Aorta (tissue), 5 donors: ENCODE results near the gene TAF6. TPM values are rescaled to one million over a fixed set of nuclear protein-coding genes. Genes with fewer than 3 reads are reported as not detected.
A peak's percentile ranks its signal among the peaks of the same experiment; 100 is the strongest.

Experiments used
- ATAC-seq: fragments of 200-7000 bp; cut with Tn5 transposase; one replicate; pipeline ENCODE4 v1.9.1; 2022; ENCODE audit warnings: moderate library complexity; ENCODE audit not compliant: low FRiP score
- DNase-seq, 2 donors: peaks; one replicate each; pipeline ENCODE4 v3.0.0-alpha.2; 2020
- H3K27ac ChIP-seq, 2 donors: one replicate each; pipeline ENCODE4 v1.5.1; 2013; ENCODE audit warnings: low read length in 2 of 2, mild to moderate bottlenecking in 2 of 2, moderate library complexity in 2 of 2, control low read depth in 1 of 2, inconsistent platforms in 1 of 2, low read depth in 1 of 2
- H3K27me3 ChIP-seq, 2 donors: one replicate each; pipeline ENCODE4 v1.6.1; 2013; ENCODE audit warnings: control low read depth in 1 of 2, low read length in 1 of 2, mild to moderate bottlenecking in 1 of 2, moderate library complexity in 1 of 2; ENCODE audit not compliant: insufficient read depth in 2 of 2, control insufficient read depth in 1 of 2
- H3K36me3 ChIP-seq, 2 donors: one replicate each; pipeline ENCODE4 v1.6.1; 2013; ENCODE audit warnings: control low read depth in 1 of 2, low read length in 1 of 2, mild to moderate bottlenecking in 1 of 2; ENCODE audit not compliant: insufficient read depth in 2 of 2, control insufficient read depth in 1 of 2
- H3K4me1 ChIP-seq, 2 donors: one replicate each; pipeline ENCODE4 v1.6.1; 2013; ENCODE audit warnings: low read length in 2 of 2, control low read depth in 1 of 2, mild to moderate bottlenecking in 1 of 2, moderate library complexity in 1 of 2; ENCODE audit not compliant: insufficient read depth in 2 of 2, control insufficient read depth in 1 of 2
- H3K4me3 ChIP-seq, 2 donors: one replicate each; pipeline ENCODE4 v1.5.1; 2013; ENCODE audit warnings: low read length in 2 of 2, control low read depth in 1 of 2, mild to moderate bottlenecking in 1 of 2
- H3K9me3 ChIP-seq: one replicate; pipeline ENCODE4 v1.6.1; 2013; ENCODE audit warnings: mild to moderate bottlenecking, low read length; ENCODE audit not compliant: control insufficient read depth
- WGBS, 2 donors: extraction: QIAGEN DNeasy Blood & Tissue Kit; methylation state at CpG; one replicate each; pipeline ENCODE4 v1.1.7; 2013; 5-methylcytosine and 5-hydroxymethylcytosine counted together
- intact Hi-C, 2 donors: fragments of 100-400 bp; cut with DNase I; formaldehyde crosslinking; loops; one replicate each; pipeline versions ENCODE4 v1.14.2 to v1.15.0; 2022
- polyA plus RNA-seq, 2 donors: library from polyadenylated mRNA; stranded (reverse); fragments of 200-250 nt; gene quantifications; one replicate each; pipeline ENCODE4 v1.2.3, GENCODE V29; 2013
- total RNA-seq, 2 donors: library from RNA; stranded (reverse); fragmentation: NEBNext Ultra II Directional; extraction: Animal tissue kit (Norgen Biotek cat#: 25700); gene quantifications; one replicate each; pipeline ENCODE4 v1.2.1, GENCODE V29; 2021
- donor health status: healthy with polysubstance abuse.
- donor health status: Bipolar disorder and iron deficiency.
- donor health status: DM: no; HTN: no; CAD: no.
- donor health status: DM: no; HTN: no; CAD: no.
- donor health status: DM: yes; HTN: yes; CAD: no.

Gene TAF6
- total and polyA plus RNA-seq, 4 donors = 24.2 to 39.3 (median 35.2) TPM

GRCh38 chr7:100088095-100088620, 31.0 kb downstream of the TAF6 start:
- ATAC-seq (no peak), DNase-seq (no peak)
- Histone ChIP-seq H3K27ac (peak overlapping the region in 1 of 2 donors; percentile 4), H3K27me3 (no peaks in the 10 kb centered on the region), H3K4me3 (peak overlapping the region in 1 of 2 donors; percentile 64), H3K36me3 (peaks cover 0 to 8% of the 10 kb centered on the region in 2 donors), H3K4me1 (no peaks in the 10 kb centered on the region), H3K9me3 (no peaks in the 10 kb centered on the region)
- intact Hi-C loops = loop anchor here in 1 of 2 donors (5.0 kb wide), 1 partner anchor 41 kb away; the partner anchor contains the start of gene ZSCAN21
- 68 to 72% methylated on average over 11 of the region's 11 CpGs for WGBS, 2 donors

GRCh38 chr7:100087055-100087750, 32.0 kb downstream of the TAF6 start:
- Histone ChIP-seq H3K9me3 (no peaks in the 10 kb centered on the region), H3K4me1 (no peaks in the 10 kb centered on the region), H3K36me3 (peaks cover 0 to 8% of the 10 kb centered on the region in 2 donors), H3K27me3 (no peaks in the 10 kb centered on the region), H3K4me3 (no peak overlapping the region), H3K27ac (no peak overlapping the region)
- intact Hi-C loops = loop anchor here in 1 of 2 donors (5.0 kb wide), 1 partner anchor 40 kb away; the partner anchor contains the start of gene ZSCAN21
- ATAC-seq (no peak), DNase-seq (no peak)
- WGBS, 2 donors = 71 to 73% methylated on average over 10 of the region's 10 CpGs

- Histone ChIP-seq H3K36me3 (no peaks in the 10 kb centered on the region), H3K27ac (no peak overlapping the region), H3K4me1 (no peaks in the 10 kb centered on the region), H3K27me3 (no peaks in the 10 kb centered on the region), H3K9me3 (no peaks in the 10 kb centered on the region), H3K4me3 (no peak overlapping the region)
- intact Hi-C loops = loop anchor here in 1 of 2 donors (5.0 kb wide), 1 partner anchor 38 kb away; the partner anchor contains the start of gene ZSCAN21
- WGBS, 2 donors = 62 to 66% methylated on average over 3 of the region's 3 CpGs
- no peak for ATAC-seq
- no peak for DNase-seq
These were observed 33.6 kb downstream of the TAF6 start for GRCh38 chr7:100085515-100085914.

- WGBS, 2 donors = 58 to 61% methylated on average over 4 of the region's 4 CpGs
- Histone ChIP-seq H3K4me3 (no peak overlapping the region), H3K27me3 (no peaks in the 10 kb centered on the region), H3K27ac (no peak overlapping the region), H3K9me3 (no peaks in the 10 kb centered on the region), H3K4me1 (no peaks in the 10 kb centered on the region), H3K36me3 (no peaks in the 10 kb centered on the region)
- intact Hi-C loops = loop anchor here in 1 of 2 donors (5.0 kb wide), 1 partner anchor 91 kb away; no protein-coding TSS in a partner anchor
- DNase-seq (no peak), ATAC-seq (no peak)
These were observed 36.2 kb downstream of the TAF6 start for GRCh38 chr7:100082978-100083377.

- peaks cover 0 to 3% of the 10 kb centered on the region in 2 donors for H3K36me3 ChIP-seq
- H3K9me3 ChIP-seq = no peaks in the 10 kb centered on the region
- H3K27me3 ChIP-seq = no peaks in the 10 kb centered on the region
- 0 to 1% methylated on average over 54 to 55 of the region's 55 CpGs for WGBS, 2 donors
- peak within 1 kb of the TSS; percentile 61 to 83 for H3K4me3 ChIP-seq
- H3K4me1 ChIP-seq = no peaks in the 10 kb centered on the region
- intact Hi-C loops = loop anchor here in 1 of 2 donors (5.0 kb wide), 1 partner anchor 89 kb away; no protein-coding TSS in a partner anchor
- ATAC-seq (peak; percentile 98), DNase-seq (peak; percentile 99)
- peak within 1 kb of the TSS in 1 of 2 donors; percentile 26 for H3K27ac ChIP-seq
These were observed 37.5 kb downstream of the TAF6 start, which contains the start of gene ZNF3 for GRCh38 chr7:100081535-100082102. ZNF3 (minus strand) TSS chr7:100081723; CDS start chr7:100077357, 4,366 bp downstream.

- no peak for ATAC-seq
- WGBS, 2 donors = 1% methylated on average over 34 of the region's 34 CpGs
These were observed 38.1 kb downstream of the TAF6 start for GRCh38 chr7:100080907-100081534.

GRCh38 chr7:100079024-100079560, 40.1 kb downstream of the TAF6 start:
- H3K9me3 ChIP-seq = no peaks in the 10 kb centered on the region
- no peak for ATAC-seq
- no peaks in the 10 kb centered on the region for H3K27me3 ChIP-seq
- intact Hi-C loops = no loop called here
- peaks cover 3 to 7% of the 10 kb centered on the region in 2 donors for H3K36me3 ChIP-seq
- H3K27ac ChIP-seq = no peak overlapping the region
- no peaks in the 10 kb centered on the region for H3K4me1 ChIP-seq
- DNase-seq = no peak
- WGBS, 2 donors = 64 to 70% methylated on average over 6 to 7 of the region's 7 CpGs
- H3K4me3 ChIP-seq = no peak overlapping the region

More at GRCh38 chr7:100080907-100081534, 38.1 kb downstream of the TAF6 start:
- Histone ChIP-seq H3K4me1 (no peaks in the 10 kb centered on the region), H3K4me3 (peak overlapping the region; percentile 61 to 83), H3K36me3 (peaks cover 0 to 3% of the 10 kb centered on the region in 2 donors), H3K27ac (peak overlapping the region in 1 of 2 donors; percentile 26), H3K9me3 (no peaks in the 10 kb centered on the region), H3K27me3 (no peaks in the 10 kb centered on the region)
- no peak for DNase-seq
- intact Hi-C loops = loop anchor here in 1 of 2 donors (5.0 kb wide), 1 partner anchor 89 kb away; no protein-coding TSS in a partner anchor

- no peaks in the 10 kb centered on the region for H3K27me3 ChIP-seq
- ATAC-seq (no peak), DNase-seq (no peak)
- H3K4me3 ChIP-seq = no peak overlapping the region
- H3K9me3 ChIP-seq = peaks cover 2% of the 10 kb centered on the region
- peaks cover 15 to 18% of the 10 kb centered on the region in 2 donors for H3K36me3 ChIP-seq
- no peak overlapping the region for H3K27ac ChIP-seq
- WGBS, 2 donors = 93 to 99% methylated on average over 4 of the region's 4 CpGs
- intact Hi-C loops = no loop called here
- no peaks in the 10 kb centered on the region for H3K4me1 ChIP-seq
These were observed 42.0 kb downstream of the TAF6 start for GRCh38 chr7:100077205-100077604.
